CD14-positive monocyte (primary cell): Measurements from ENCODE around the gene CRYBA4. TPM values are rescaled to one million over a fixed set of nuclear protein-coding genes. Genes with fewer than 3 reads are reported as not detected.

Experiments
- DNase-seq, 3 donors: peaks; one replicate each; pipeline ENCODE4 v3.0.0-alpha.2; 2011 to 2022
- H2AFZ ChIP-seq: 2 replicates; pipeline ENCODE4 v1.6.0; 2012; ENCODE audit warnings: mild to moderate bottlenecking, low read depth, low read length, inconsistent platforms; ENCODE audit not compliant: insufficient read depth, poor library complexity, severe bottlenecking
- H3K27ac ChIP-seq, 2 donors: 1 replicate in 1 of 2; 2 replicates in 1 of 2; pipeline ENCODE4 v1.5.1; 2012 to 2013; ENCODE audit warnings: low read length in 2 of 2, control low read depth in 1 of 2, inconsistent platforms in 1 of 2, low read depth in 1 of 2, mild to moderate bottlenecking in 1 of 2
- H3K27me3 ChIP-seq, 2 donors: one replicate each; pipeline versions ENCODE4 v1.6.0 to v1.6.1; 2011 to 2013; ENCODE audit warnings: low read length in 2 of 2; ENCODE audit not compliant: control insufficient read depth in 2 of 2, insufficient read depth in 2 of 2
- H3K36me3 ChIP-seq, 2 donors: replicated peaks in 1 of 2; 1 replicate in 1 of 2; 2 replicates in 1 of 2; pipeline versions ENCODE4 v1.5.1 to v1.6.1; 2012 to 2013; ENCODE audit warnings: low read length in 2 of 2, control low read depth in 1 of 2, inconsistent platforms in 1 of 2, mild to moderate bottlenecking in 1 of 2; ENCODE audit not compliant: insufficient read depth in 2 of 2, control insufficient read depth in 1 of 2
- H3K4me1 ChIP-seq, 2 donors: 1 replicate in 1 of 2; 2 replicates in 1 of 2; pipeline versions ENCODE4 v1.5.1 to v1.6.1; 2012 to 2013; ENCODE audit warnings: low read length in 2 of 2, control low read depth in 1 of 2, inconsistent platforms in 1 of 2, mild to moderate bottlenecking in 1 of 2, moderate library complexity in 1 of 2; ENCODE audit not compliant: insufficient read depth in 2 of 2, control insufficient read depth in 1 of 2
- H3K4me2 ChIP-seq: replicated peaks from 2 replicates; pipeline ENCODE3; 2012; ENCODE audit warnings: low read length, moderate library complexity, mild to moderate bottlenecking; ENCODE audit not compliant: poor library complexity, severe bottlenecking; ENCODE audit errors: extremely low read depth
- H3K4me3 ChIP-seq, 3 experiments: fragments of 200-600 bp in 1 of 3; sonication (generic) in 1 of 3; replicated peaks in 1 of 3; 1 replicate in 2 of 3; 2 replicates in 1 of 3; pipeline ENCODE4 v1.5.1; 2011 to 2013; ENCODE audit warnings: low read length in 3 of 3, mild to moderate bottlenecking in 3 of 3, control low read depth in 2 of 3, low read depth in 2 of 3, inconsistent platforms in 1 of 3, moderate library complexity in 1 of 3
- H3K79me2 ChIP-seq: 2 replicates; pipeline ENCODE4 v1.6.0; 2012; ENCODE audit warnings: mild to moderate bottlenecking, control low read depth, inconsistent platforms, low read length, moderate library complexity; ENCODE audit not compliant: insufficient read depth
- H3K9ac ChIP-seq: 2 replicates; pipeline ENCODE4 v1.6.0; 2017; ENCODE audit warnings: low read length, mild to moderate bottlenecking; ENCODE audit not compliant: insufficient read depth, poor library complexity, severe bottlenecking
- H3K9me3 ChIP-seq, 2 donors: replicated peaks in 1 of 2; 1 replicate in 1 of 2; 2 replicates in 1 of 2; pipeline versions ENCODE4 v1.5.1 to v1.6.1; 2012 to 2013; ENCODE audit warnings: low read length in 2 of 2, control low read depth in 1 of 2; ENCODE audit not compliant: control insufficient read depth in 1 of 2, insufficient read depth in 1 of 2
- H4K20me1 ChIP-seq: 2 replicates; pipeline ENCODE4 v1.6.0; 2012; ENCODE audit warnings: mild to moderate bottlenecking, low read length, control low read depth, moderate library complexity; ENCODE audit not compliant: insufficient read depth
- H3K27ac Mint-ChIP-seq, 7 donors: one replicate each; pipeline ENCODE4 v1.8.0; 2020; ENCODE audit warnings: mild to moderate bottlenecking in 7 of 7, mixed read lengths in 7 of 7, moderate library complexity in 6 of 7, inconsistent platforms in 2 of 7
- H3K27me3 Mint-ChIP-seq, 3 donors: one replicate each; pipeline ENCODE4 v1.8.0; 2021 to 2022; ENCODE audit warnings: low read depth in 3 of 3, mild to moderate bottlenecking in 3 of 3, mixed read lengths in 3 of 3, moderate library complexity in 3 of 3, inconsistent platforms in 1 of 3
- H3K36me3 Mint-ChIP-seq, 2 donors: one replicate each; pipeline ENCODE4 v1.8.0; 2020; ENCODE audit warnings: mixed read lengths in 2 of 2, inconsistent platforms in 1 of 2, mild to moderate bottlenecking in 1 of 2
- H3K4me1 Mint-ChIP-seq: one replicate; pipeline ENCODE4 v1.8.0; 2020; ENCODE audit warnings: mild to moderate bottlenecking, mixed read lengths
- H3K4me3 Mint-ChIP-seq, 2 donors: one replicate each; pipeline ENCODE4 v1.8.0; 2020; ENCODE audit warnings: mild to moderate bottlenecking in 2 of 2, mixed read lengths in 2 of 2, moderate library complexity in 1 of 2
- H3K9me3 Mint-ChIP-seq, 7 donors: one replicate each; pipeline ENCODE4 v1.8.0; 2020 to 2022; ENCODE audit warnings: mixed read lengths in 7 of 7, mild to moderate bottlenecking in 6 of 7, moderate library complexity in 6 of 7, inconsistent platforms in 2 of 7
- CTCF ChIP-seq: fragments of 200-600 bp; IDR thresholded peaks from one replicate; pipeline ENCODE4 v1.8.0; 2022; ENCODE audit warnings: antibody characterized with exemption, mild to moderate bottlenecking
- WGBS: methylation state at CpG from one replicate; pipeline ENCODE4 v1.1.5; 2013; ENCODE audit warnings: missing lambda C conversion rate; ENCODE audit not compliant: insufficient coverage; 5-methylcytosine and 5-hydroxymethylcytosine counted together
- intact Hi-C, 2 donors: fragments of 100-400 bp; cut with micrococcal nuclease; formaldehyde crosslinking; loops; one replicate each; pipeline versions ENCODE4 v1.15.0 to v1.15.1; 2023
- polyA plus RNA-seq, 3 donors: library from polyadenylated mRNA; depleted of rRNA in 1 of 3; unstranded in 2 of 3; stranded (reverse) in 1 of 3; fragments of 300-500 nt in 2 of 3; fragments of >200 nt in 1 of 3; fragmentation: Illumina TruSeq in 2 of 3; gene quantifications; 1 replicate in 2 of 3; 2 replicates in 1 of 3; pipeline ENCODE4 v1.2.3, GENCODE V29; 2012 to 2021

CRYBA4 gene
- polyA plus RNA-seq, 3 donors = not detected

- no peak overlapping the region for H3K4me3 ChIP-seq
- Mint-ChIP-seq H3K4me1 (peaks cover 46% of the 10 kb centered on the region), H3K27ac (no peak overlapping the region)
These were observed 2.3 kb upstream of the CRYBA4 start for GRCh38 chr22:26619510-26619909.

GRCh38 chr22:26620197-26620596, 1.6 kb upstream of the CRYBA4 start:
- H2AFZ ChIP-seq = no peak overlapping the region
- H3K9ac ChIP-seq = no peak overlapping the region
- no CpG with 5 or more reads among the region's 2 CpGs for whole genome bisulfite sequencing
- H3K4me2 ChIP-seq = no peak overlapping the region
- no peak overlapping the region for H3K4me3 ChIP-seq
- H3K79me2 ChIP-seq = no peaks in the 10 kb centered on the region
- no peaks in the 10 kb centered on the region for H3K27me3 ChIP-seq
- H4K20me1 ChIP-seq = no peaks in the 10 kb centered on the region
- intact Hi-C loops = no loop called here
- no peaks in the 10 kb centered on the region for H3K36me3 ChIP-seq
- H3K4me1 Mint-ChIP-seq = peaks cover 44% of the 10 kb centered on the region
- DNase-seq = no peak
- H3K4me3 Mint-ChIP-seq = no peak overlapping the region
- no peak for TF ChIP-seq CTCF
- H3K36me3 Mint-ChIP-seq = no peaks in the 10 kb centered on the region
- H3K4me1 ChIP-seq = peaks cover 22 to 30% of the 10 kb centered on the region in 2 donors
- peaks cover 2 to 4% (median 3%) of the 10 kb centered on the region in 3 donors for H3K27me3 Mint-ChIP-seq
- H3K9me3 Mint-ChIP-seq = peaks cover 0 to 2% (median 0%) of the 10 kb centered on the region in 7 donors
- no peak overlapping the region for H3K27ac Mint-ChIP-seq
- H3K27ac ChIP-seq = no peak overlapping the region
- no peaks in the 10 kb centered on the region for H3K9me3 ChIP-seq

More at GRCh38 chr22:26619510-26619909, 2.3 kb upstream of the CRYBA4 start:
- DNase-seq = no peak
- intact Hi-C loops = no loop called here
- Histone ChIP-seq H3K9me3 (no peaks in the 10 kb centered on the region), H3K4me2 (no peak overlapping the region), H2AFZ (no peak overlapping the region), H3K9ac (no peak overlapping the region), H3K36me3 (no peaks in the 10 kb centered on the region), H3K4me1 (peaks cover 22 to 30% of the 10 kb centered on the region in 2 donors), H3K27me3 (no peaks in the 10 kb centered on the region), H4K20me1 (no peaks in the 10 kb centered on the region), H3K27ac (no peak overlapping the region), H3K79me2 (no peaks in the 10 kb centered on the region)
- no peak overlapping the region for H3K4me3 Mint-ChIP-seq
- H3K27me3 Mint-ChIP-seq = peaks cover 2 to 4% (median 3%) of the 10 kb centered on the region in 3 donors
- no peaks in the 10 kb centered on the region for H3K36me3 Mint-ChIP-seq
- no peak for TF ChIP-seq CTCF
- 70% methylated on average over 4 of the region's 6 CpGs for WGBS
- H3K9me3 Mint-ChIP-seq = peaks cover 0 to 2% (median 0%) of the 10 kb centered on the region in 7 donors
